ENCODE measurements around the gene MEIS2. TPM values are rescaled to one million over a fixed set of nuclear protein-coding genes. Genes with fewer than 3 reads are reported as not detected.

Gene MEIS2
- polyA plus RNA-seq, 1 donor from 2014 or later = 825 TPM

- H3K27me3 ChIP-seq (ENCODE audit: insufficient read depth, low read depth, low read length) = no peaks in the 10 kb centered on the region
- H3K9me3 ChIP-seq (ENCODE audit: low read length) = no peaks in the 10 kb centered on the region
- no peak overlapping the region for H3K4me2 ChIP-seq (ENCODE audit: low read length)
- H2AFZ ChIP-seq (ENCODE audit: low read depth, low read length) = no peak overlapping the region
- H3K27ac ChIP-seq (ENCODE audit: low read length) = no peak overlapping the region
- TF ChIP-seq REST (IDR thresholded peaks at IDR 0.05; ENCODE audit: borderline replicate concordance) = no peak
- TF ChIP-seq EZH2 (IDR thresholded peaks at IDR 0.05; ENCODE audit: borderline replicate concordance, insufficient read depth, low read length, poor library complexity, severe bottlenecking) = no peak
- TF ChIP-seq RAD21 (conservative IDR thresholded peaks at IDR 0.05) = no peak
- no peak for TF ChIP-seq MXI1 (conservative IDR thresholded peaks at IDR 0.05; ENCODE audit: poor library complexity, severe bottlenecking)
- no peak for TF ChIP-seq TAF1 (IDR thresholded peaks at IDR 0.05; ENCODE audit: low read depth)
- TF ChIP-seq EP300 (conservative IDR thresholded peaks at IDR 0.05; ENCODE audit: poor library complexity, severe bottlenecking) = no peak
- TF ChIP-seq POLR2AphosphoS5 (IDR thresholded peaks at IDR 0.05) = no peak
- no peak for TF ChIP-seq SMC3 (conservative IDR thresholded peaks at IDR 0.05; ENCODE audit: poor library complexity)
- no peak for TF ChIP-seq CTCF (IDR thresholded peaks at IDR 0.05; ENCODE audit: poor library complexity, severe bottlenecking)
- no peak overlapping the region for H3K4me3 ChIP-seq (ENCODE audit: low read length)
- H4K20me1 ChIP-seq (ENCODE audit: insufficient read depth) = peaks cover 63% of the 10 kb centered on the region
- peaks cover 3% of the 10 kb centered on the region for H3F3A ChIP-seq (ENCODE audit: insufficient read depth, low read length, poor library complexity, severe bottlenecking)
- peaks cover 16% of the 10 kb centered on the region for H3K36me3 ChIP-seq (ENCODE audit: insufficient read depth, low read length)
- H3K79me2 ChIP-seq (replicated peaks; ENCODE audit: insufficient read depth, low read length) = peaks cover 82% of the 10 kb centered on the region
- no peak overlapping the region for H3K9ac ChIP-seq (ENCODE audit: low read length)
- H3K9me2 ChIP-seq (ENCODE audit: insufficient read depth, low read length) = no peaks in the 10 kb centered on the region
These were observed 161.6 kb downstream of the MEIS2 start for GRCh38 chr15:36938764-36939163.

GRCh38 chr15:36938131-36938530 lies 162.2 kb downstream of the MEIS2 start:
- Histone ChIP-seq H2AFZ (ENCODE audit: low read depth, low read length) (no peak overlapping the region), H3K4me2 (ENCODE audit: low read length) (no peak overlapping the region)
- no peak for TF ChIP-seq TAF1 (IDR thresholded peaks at IDR 0.05; ENCODE audit: low read depth)
- no peak for TF ChIP-seq EZH2 (IDR thresholded peaks at IDR 0.05; ENCODE audit: borderline replicate concordance, insufficient read depth, low read length, poor library complexity, severe bottlenecking)
- no peak for TF ChIP-seq REST (IDR thresholded peaks at IDR 0.05; ENCODE audit: borderline replicate concordance)
- TF ChIP-seq CTCF (IDR thresholded peaks at IDR 0.05; ENCODE audit: poor library complexity, severe bottlenecking) = no peak
- no peak for TF ChIP-seq SMC3 (conservative IDR thresholded peaks at IDR 0.05; ENCODE audit: poor library complexity)
- no peak for TF ChIP-seq EP300 (conservative IDR thresholded peaks at IDR 0.05; ENCODE audit: poor library complexity, severe bottlenecking)
- no peak for TF ChIP-seq RAD21 (conservative IDR thresholded peaks at IDR 0.05)
- no peak for TF ChIP-seq MXI1 (conservative IDR thresholded peaks at IDR 0.05; ENCODE audit: poor library complexity, severe bottlenecking)
- no peak for TF ChIP-seq POLR2AphosphoS5 (IDR thresholded peaks at IDR 0.05)

More at GRCh38 chr15:36938131-36938530, 162.2 kb downstream of the MEIS2 start:
- Histone ChIP-seq H3K9me2 (ENCODE audit: insufficient read depth, low read length) (no peaks in the 10 kb centered on the region), H3K9ac (ENCODE audit: low read length) (no peak overlapping the region), H3K9me3 (ENCODE audit: low read length) (no peaks in the 10 kb centered on the region), H3K4me3 (ENCODE audit: low read length) (no peak overlapping the region), H4K20me1 (ENCODE audit: insufficient read depth) (peaks cover 66% of the 10 kb centered on the region), H3K27me3 (ENCODE audit: insufficient read depth, low read depth, low read length) (no peaks in the 10 kb centered on the region), H3K27ac (ENCODE audit: low read length) (no peak overlapping the region), H3K36me3 (ENCODE audit: insufficient read depth, low read length) (peaks cover 16% of the 10 kb centered on the region), H3F3A (ENCODE audit: insufficient read depth, low read length, poor library complexity, severe bottlenecking) (peaks cover 3% of the 10 kb centered on the region), H3K79me2 (replicated peaks; ENCODE audit: insufficient read depth, low read length) (peaks cover 88% of the 10 kb centered on the region)
